Endodermal cell (in vitro differentiated cells): ENCODE measurements around the gene IL16. TPM values are rescaled to one million over a fixed set of nuclear protein-coding genes. Genes with fewer than 3 reads are reported as not detected.

Experiments used
- DNase-seq: peaks from one replicate; pipeline ENCODE4 v3.0.0-alpha.2; 2017
- H3K27ac ChIP-seq: 2 replicates; pipeline ENCODE4 v1.5.1; 2013; ENCODE audit warnings: mild to moderate bottlenecking, low read depth, low read length, moderate library complexity
- H3K27me3 ChIP-seq: 2 replicates; pipeline ENCODE4 v1.6.1; 2013; ENCODE audit warnings: mild to moderate bottlenecking, low read length, moderate library complexity; ENCODE audit not compliant: insufficient read depth, control insufficient read depth, poor library complexity, severe bottlenecking
- H3K36me3 ChIP-seq: 2 replicates; pipeline ENCODE4 v1.7.0; 2013; ENCODE audit warnings: mild to moderate bottlenecking, low read length, moderate library complexity; ENCODE audit not compliant: control insufficient read depth, insufficient read depth
- H3K4me1 ChIP-seq: one replicate; pipeline ENCODE4 v1.7.0; 2013; ENCODE audit warnings: low read length; ENCODE audit not compliant: control insufficient read depth, insufficient read depth
- H3K4me3 ChIP-seq: 2 replicates; pipeline ENCODE4 v1.5.1; 2013; ENCODE audit warnings: mild to moderate bottlenecking, low read length, moderate library complexity
- H3K9ac ChIP-seq: 2 replicates; pipeline ENCODE4 v1.6.1; 2013; ENCODE audit warnings: mild to moderate bottlenecking, low read length, moderate library complexity; ENCODE audit not compliant: poor library complexity, severe bottlenecking; ENCODE audit errors: extremely low read depth
- H3K9me3 ChIP-seq: 2 replicates; pipeline ENCODE4 v1.6.1; 2013; ENCODE audit warnings: mild to moderate bottlenecking, low read length, moderate library complexity; ENCODE audit not compliant: control insufficient read depth
- H3K27ac Mint-ChIP-seq: 2 replicates; pipeline ENCODE4 v1.8.0; 2020; ENCODE audit warnings: mixed read lengths
- H3K27me3 Mint-ChIP-seq: 2 replicates; pipeline ENCODE4 v1.8.0; 2021; ENCODE audit warnings: mild to moderate bottlenecking, mixed read lengths; ENCODE audit not compliant: insufficient read depth
- H3K36me3 Mint-ChIP-seq: 2 replicates; pipeline ENCODE4 v1.8.0; 2020; ENCODE audit warnings: low read depth, mixed read lengths
- H3K4me1 Mint-ChIP-seq: 2 replicates; pipeline ENCODE4 v1.8.0; 2020; ENCODE audit warnings: mixed read lengths
- H3K4me3 Mint-ChIP-seq: 2 replicates; pipeline ENCODE4 v1.8.0; 2020; ENCODE audit warnings: mild to moderate bottlenecking, moderate library complexity, mixed read lengths
- H3K9me3 Mint-ChIP-seq: 2 replicates; pipeline ENCODE4 v1.8.0; 2020; ENCODE audit warnings: mild to moderate bottlenecking, mixed read lengths
- CTCF ChIP-seq: fragments of 200-600 bp; sonication (generic); conservative IDR thresholded peaks from 2 replicates; pipeline ENCODE4 v1.5.0; 2021; ENCODE audit warnings: antibody characterized with exemption, mild to moderate bottlenecking
- WGBS, 2 experiments: methylation state at CpG; one replicate each; pipeline versions ENCODE4 v1.1.5 to v1.1.7; 2013; ENCODE audit warnings: missing lambda C conversion rate in 2 of 2, mixed read lengths in 1 of 2; ENCODE audit not compliant: insufficient coverage in 1 of 2, insufficient read length in 1 of 2; 5-methylcytosine and 5-hydroxymethylcytosine counted together
- total RNA-seq, 2 donors: library from RNA; stranded (reverse); fragmentation: NEBNext Ultra II Directional in 1 of 2; extraction: Animal tissue kit (Norgen Biotek cat#: 25700) in 1 of 2; gene quantifications; 2 replicates in 1 of 2; 3 replicates in 1 of 2; pipeline ENCODE4 v1.2.1, GENCODE V29; 2021

IL16 gene
- total RNA-seq, 2 donors from 2014 or later: 0.13 to 0.24 TPM

- H3K27ac ChIP-seq: no peak overlapping the region
- Mint-ChIP-seq H3K4me1 (peaks cover 12% of the 10 kb centered on the region), H3K4me3 (no peak overlapping the region), H3K27ac (no peak overlapping the region), H3K27me3 (peaks cover 4% of the 10 kb centered on the region), H3K9me3 (no peaks in the 10 kb centered on the region), H3K36me3 (no peaks in the 10 kb centered on the region)
- no peak overlapping the region for H3K9ac ChIP-seq
- no peak for TF ChIP-seq CTCF
- H3K9me3 ChIP-seq: no peaks in the 10 kb centered on the region
- no peaks in the 10 kb centered on the region for H3K27me3 ChIP-seq
- WGBS, 2 experiments: 79 to 80% methylated on average over 5 to 6 of the region's 6 CpGs
- no peak overlapping the region for H3K4me3 ChIP-seq
- H3K36me3 ChIP-seq: no peaks in the 10 kb centered on the region
- no peak for DNase-seq
- H3K4me1 ChIP-seq: no peaks in the 10 kb centered on the region
Measured at GRCh38 chr15:81261172-81261811, 64.6 kb downstream of the IL16 start.

- Histone ChIP-seq H3K27ac (no peak overlapping the region), H3K4me3 (no peak overlapping the region), H3K36me3 (no peaks in the 10 kb centered on the region), H3K4me1 (no peaks in the 10 kb centered on the region), H3K27me3 (no peaks in the 10 kb centered on the region), H3K9ac (no peak overlapping the region), H3K9me3 (no peaks in the 10 kb centered on the region)
- no peak for TF ChIP-seq CTCF
- Mint-ChIP-seq H3K27me3 (no peaks in the 10 kb centered on the region), H3K36me3 (no peaks in the 10 kb centered on the region), H3K4me3 (no peak overlapping the region), H3K4me1 (peaks cover 13% of the 10 kb centered on the region), H3K9me3 (no peaks in the 10 kb centered on the region), H3K27ac (no peak overlapping the region)
- DNase-seq: no peak
- WGBS, 2 experiments: 91% methylated on average over 4 of the region's 4 CpGs
Measured at GRCh38 chr15:81263477-81263876, 66.8 kb downstream of the IL16 start.

- WGBS, 2 experiments: 93 to 96% methylated on average over 4 to 6 of the region's 6 CpGs
Measured at GRCh38 chr15:81264072-81264857, 67.6 kb downstream of the IL16 start.

More at GRCh38 chr15:81264072-81264857, 67.6 kb downstream of the IL16 start:
- no peak overlapping the region for H3K27ac ChIP-seq
- no peak for DNase-seq
- H3K4me1 ChIP-seq: no peaks in the 10 kb centered on the region
- no peaks in the 10 kb centered on the region for H3K9me3 ChIP-seq
- Mint-ChIP-seq H3K36me3 (no peaks in the 10 kb centered on the region), H3K4me1 (peaks cover 13% of the 10 kb centered on the region), H3K9me3 (no peaks in the 10 kb centered on the region), H3K4me3 (no peak overlapping the region), H3K27ac (no peak overlapping the region), H3K27me3 (no peaks in the 10 kb centered on the region)
- no peak overlapping the region for H3K9ac ChIP-seq
- no peak for TF ChIP-seq CTCF
- no peak overlapping the region for H3K4me3 ChIP-seq
- H3K27me3 ChIP-seq: no peaks in the 10 kb centered on the region
- H3K36me3 ChIP-seq: no peaks in the 10 kb centered on the region
